HG03521 (cell line): Measurements from ENCODE around the gene MATN1.

ENCODE experiments used
- ATAC-seq: cut with Tn5 transposase; IDR thresholded peaks from one replicate; pipeline ENCODE4 v1.9.1; 2021; ENCODE audit warnings: mild to moderate bottlenecking, moderate library complexity; ENCODE audit not compliant: unreplicated experiment

MATN1 gene

GRCh38 chr1:30745834-30746208 is 22.4 kb upstream of the MATN1 start:
- no peak for ATAC-seq

- ATAC-seq, result no peak
Observed at GRCh38 chr1:30745156-30745833, 21.9 kb upstream of the MATN1 start.

GRCh38 chr1:30744060-30744756 is 20.8 kb upstream of the MATN1 start:
- no peak for ATAC-seq

GRCh38 chr1:30743584-30744059 is 20.2 kb upstream of the MATN1 start:
- no peak for ATAC-seq

GRCh38 chr1:30742963-30743559 is 19.7 kb upstream of the MATN1 start:
- ATAC-seq, result no peak

GRCh38 chr1:30742300-30742962 is 19.0 kb upstream of the MATN1 start:
- no peak for ATAC-seq

- ATAC-seq, result no peak
Observed at GRCh38 chr1:30741239-30741894, 18.0 kb upstream of the MATN1 start.

GRCh38 chr1:30740251-30741238 is 17.2 kb upstream of the MATN1 start:
- no peak for ATAC-seq

GRCh38 chr1:30739601-30740000 is 16.2 kb upstream of the MATN1 start:
- ATAC-seq, result no peak

GRCh38 chr1:30738715-30739559 is 15.6 kb upstream of the MATN1 start:
- no peak for ATAC-seq

GRCh38 chr1:30738040-30738714 is 14.8 kb upstream of the MATN1 start:
- no peak for ATAC-seq

GRCh38 chr1:30737357-30738039 is 14.1 kb upstream of the MATN1 start:
- ATAC-seq, result no peak

GRCh38 chr1:30735668-30736498 is 12.5 kb upstream of the MATN1 start:
- no peak for ATAC-seq

GRCh38 chr1:30735124-30735523 is 11.7 kb upstream of the MATN1 start:
- ATAC-seq, result no peak

- no peak for ATAC-seq
Observed at GRCh38 chr1:30734580-30734979, 11.2 kb upstream of the MATN1 start.

- no peak for ATAC-seq
Observed at GRCh38 chr1:30734106-30734505, 10.7 kb upstream of the MATN1 start.

- no peak for ATAC-seq
Observed at GRCh38 chr1:30733493-30733892, 10.1 kb upstream of the MATN1 start.
